Astrocyte of the spinal cord (primary cell): ENCODE measurements around the gene SIAH3.
"Not testable (repeated sequence)": the region's sequence is repeated elsewhere in the genome, so short reads cannot be mapped to it uniquely, and the experiment has no call there.

ENCODE experiments used
- DNase-seq: peaks from one replicate; pipeline ENCODE4 v3.0.0; 2011; ENCODE audit warnings: low read depth, low spot score
- H3K4me3 ChIP-seq: 2 replicates; pipeline ENCODE4 v1.5.1; 2011; ENCODE audit warnings: low read depth, mild to moderate bottlenecking, low read length, moderate library complexity
- CTCF ChIP-seq: IDR thresholded peaks from 2 replicates; pipeline ENCODE4 v1.5.1; 2012; ENCODE audit warnings: low read depth, mild to moderate bottlenecking, low read length, inconsistent platforms
- in situ Hi-C: cut with HindIII; loops from 2 replicates; pipeline ENCODE4 v1.10.0; 2017; ENCODE audit warnings: low sequenced_read_pairs

Gene SIAH3

GRCh38 chr13:45879666-45880065, 28.1 kb upstream of the SIAH3 start:
- peak; percentile 9 for DNase-seq
- TF ChIP-seq CTCF = peak; percentile 35
- no peak overlapping the region for H3K4me3 ChIP-seq
- in situ Hi-C loops = no loop called here

DNA sequence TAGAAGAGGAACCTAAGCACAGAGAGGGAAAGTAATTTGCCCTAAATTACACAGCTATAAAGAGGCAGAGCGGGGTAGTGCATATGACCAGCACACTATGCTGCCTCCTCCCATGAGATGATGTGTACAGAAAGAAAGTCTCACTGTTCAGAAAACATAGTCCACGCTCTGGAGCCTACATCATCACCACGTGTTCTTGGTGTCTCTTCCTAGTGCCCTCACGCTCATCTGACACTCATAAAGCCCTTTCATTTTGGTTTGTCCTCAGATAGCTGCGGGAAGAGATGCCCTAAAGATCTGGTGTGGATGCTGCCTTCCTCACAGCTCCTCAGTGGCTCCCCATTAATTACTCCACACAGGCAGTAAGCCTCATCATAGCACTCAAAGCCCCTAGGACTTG, 27.4 kb upstream of the SIAH3 start:
- H3K4me3 ChIP-seq = no peak overlapping the region
- TF ChIP-seq CTCF = no peak
- DNase-seq = no peak
- in situ Hi-C loops = no loop called here

GRCh38 chr13:45876781-45877180, 25.2 kb upstream of the SIAH3 start:
- DNase-seq = no peak
- no peak for TF ChIP-seq CTCF
- in situ Hi-C loops = no loop called here
- no peak overlapping the region for H3K4me3 ChIP-seq

GRCh38 chr13:45875951-45876350, 24.4 kb upstream of the SIAH3 start:
- DNase-seq = no peak
- no peak for TF ChIP-seq CTCF
- no peak overlapping the region for H3K4me3 ChIP-seq
- in situ Hi-C loops = no loop called here

- peak; percentile 26 for DNase-seq
- TF ChIP-seq CTCF = no peak
Measured at GRCh38 chr13:45873491-45874325, 22.2 kb upstream of the SIAH3 start.

DNA sequence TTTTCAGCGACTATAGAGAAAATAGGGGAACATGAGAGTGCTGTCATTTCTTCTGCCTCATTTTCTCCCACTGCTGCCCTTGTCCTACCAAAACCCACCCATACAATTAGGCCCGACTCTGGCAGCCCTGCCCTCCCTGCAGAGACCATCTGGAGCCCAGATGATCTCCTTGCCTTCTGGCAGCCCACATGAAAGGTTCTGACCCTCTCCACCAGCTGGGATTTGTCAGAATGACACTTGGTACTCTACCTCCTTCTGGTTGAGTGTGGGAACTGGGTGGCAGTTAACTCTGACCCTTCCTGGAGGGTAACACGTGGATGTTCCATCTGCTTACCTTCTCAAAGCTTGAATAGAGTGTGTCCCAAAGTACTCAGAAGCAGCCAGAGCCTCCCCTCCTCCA, 21.0 kb upstream of the SIAH3 start:
- in situ Hi-C loops = no loop called here
- DNase-seq = no peak

More at GRCh38 chr13:45873491-45874325, 22.2 kb upstream of the SIAH3 start:
- H3K4me3 ChIP-seq = no peak overlapping the region
- in situ Hi-C loops = no loop called here

DNA sequence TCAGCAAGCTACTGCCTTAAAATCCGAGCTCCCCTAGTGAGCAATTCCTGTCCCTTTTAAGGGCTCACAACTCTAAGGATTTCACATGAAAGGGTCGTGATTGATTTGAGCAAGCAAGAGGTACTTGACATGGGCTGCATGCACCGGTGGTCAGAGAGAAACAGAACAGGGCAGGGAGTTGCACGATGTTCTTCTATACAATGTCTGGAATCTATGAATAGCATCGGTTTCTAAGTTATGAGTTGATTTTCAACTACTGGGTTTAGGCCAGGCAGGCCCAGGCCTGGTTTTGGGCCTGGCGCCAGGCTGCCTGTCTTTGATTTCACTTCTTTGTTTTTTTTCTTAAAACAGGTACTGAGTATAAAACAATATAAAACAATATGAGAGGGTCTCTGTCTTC, 19.6 kb upstream of the SIAH3 start:
- in situ Hi-C loops, H3K4me3 ChIP-seq, DNase-seq: not testable (repeated sequence)

More for the DNA sequence above, 21.0 kb upstream of the SIAH3 start:
- H3K4me3 ChIP-seq = no peak overlapping the region
- TF ChIP-seq CTCF = no peak
